SK-N-SH (cell line): ENCODE measurements around the gene CEACAM20. TPM values are rescaled to one million over a fixed set of nuclear protein-coding genes. Genes with fewer than 3 reads are reported as not detected.

Experiments
- CTCF ChIA-PET: fragments of 300-600, 350-600 bp; formaldehyde crosslinking; extraction: SDS; loops from one replicate; lab custom pipeline; 2021; lab: Yijun Ruan, JAX
- POLR2A ChIA-PET: fragments of 350-600 bp; sonication (Branson Sonifier 250); formaldehyde crosslinking; extraction: SDS; loops from one replicate; lab custom pipeline; 2020; ENCODE audit warnings: antibody characterized with exemption, inconsistent platforms; lab: Yijun Ruan, JAX
- DNase-seq: peaks from one replicate; pipeline ENCODE4 v3.0.0; 2012
- H2AFZ ChIP-seq: fragments of 200-600 bp; sonication (generic); 2 replicates; pipeline ENCODE4 v1.8.1; 2016; ENCODE audit warnings: antibody characterized with exemption, mild to moderate bottlenecking, low read depth
- H3F3A ChIP-seq: fragments of 200-600 bp; sonication (generic); replicated peaks from 2 replicates; pipeline ENCODE3; 2016; ENCODE audit warnings: antibody characterized with exemption, mild to moderate bottlenecking; ENCODE audit not compliant: insufficient read depth
- H3K27ac ChIP-seq, 2 experiments: fragments of 200-500 bp in 1 of 2; fragments of 200-600 bp in 1 of 2; sonication (Bioruptor generic) in 1 of 2; sonication (generic), shearing (Covaris generic) in 1 of 2; 2 replicates each; pipeline versions ENCODE4 v1.5.1 to v1.6.1; 2014 to 2016; ENCODE audit warnings: low read depth in 2 of 2, inconsistent platforms in 1 of 2, low read length in 1 of 2, mild to moderate bottlenecking in 1 of 2, mixed read lengths in 1 of 2
- H3K27me3 ChIP-seq: fragments of 200-600 bp; sonication (generic), shearing (Covaris generic); 2 replicates; pipeline ENCODE4 v1.6.1; 2016; ENCODE audit warnings: mixed run types; ENCODE audit not compliant: insufficient read depth
- H3K36me3 ChIP-seq, 2 experiments: fragments of 200-500 bp in 1 of 2; fragments of 200-600 bp in 1 of 2; sonication (Bioruptor generic) in 1 of 2; sonication (generic) in 1 of 2; replicated peaks in 1 of 2; 2 replicates each; pipeline versions ENCODE3 to v1.5.1; 2014 to 2016; ENCODE audit warnings: low read length in 1 of 2, mild to moderate bottlenecking in 1 of 2; ENCODE audit not compliant: insufficient read depth in 2 of 2, control insufficient read depth in 1 of 2
- H3K4me1 ChIP-seq, 2 experiments: fragments of 200-500 bp in 1 of 2; fragments of 200-600 bp in 1 of 2; sonication (Bioruptor generic) in 1 of 2; sonication (generic), shearing (Covaris generic) in 1 of 2; 2 replicates each; pipeline versions ENCODE4 v1.5.1 to v1.6.1; 2014 to 2016; ENCODE audit warnings: low read depth in 1 of 2, low read length in 1 of 2, mixed run types in 1 of 2; ENCODE audit not compliant: insufficient read depth in 2 of 2, control insufficient read depth in 1 of 2
- H3K4me2 ChIP-seq: fragments of 200-600 bp; sonication (generic), shearing (Covaris generic); 2 replicates; pipeline ENCODE4 v1.6.1; 2017; ENCODE audit warnings: mixed run types
- H3K4me3 ChIP-seq, 2 experiments: fragments of 200-500 bp in 1 of 2; fragments of 200-600 bp in 1 of 2; sonication (Bioruptor generic) in 1 of 2; sonication (generic), shearing (Covaris generic) in 1 of 2; 2 replicates each; pipeline versions ENCODE4 v1.5.1 to v1.8.1; 2014 to 2016; ENCODE audit warnings: low read depth in 2 of 2, inconsistent platforms in 1 of 2, low read length in 1 of 2, mild to moderate bottlenecking in 1 of 2, mixed read lengths in 1 of 2, moderate library complexity in 1 of 2
- H3K79me2 ChIP-seq: fragments of 200-600 bp; sonication (generic); 2 replicates; pipeline ENCODE4 v1.8.1; 2017; ENCODE audit warnings: mild to moderate bottlenecking; ENCODE audit not compliant: insufficient read depth
- H3K9ac ChIP-seq: fragments of 200-600 bp; sonication (generic); 2 replicates; pipeline ENCODE4 v1.6.1; 2017; ENCODE audit warnings: mixed run types
- H3K9me2 ChIP-seq: fragments of 200-600 bp; sonication (generic); 2 replicates; pipeline ENCODE4 v1.6.1; 2017; ENCODE audit warnings: mixed run types
- H3K9me3 ChIP-seq: fragments of 200-600 bp; sonication (generic); 2 replicates; pipeline ENCODE4 v1.6.1; 2017; ENCODE audit warnings: mixed run types, mild to moderate bottlenecking, moderate library complexity
- H4K20me1 ChIP-seq: fragments of 200-600 bp; sonication (generic); 2 replicates; pipeline ENCODE4 v1.6.1; 2017; ENCODE audit warnings: mild to moderate bottlenecking, mixed run types; ENCODE audit not compliant: insufficient read depth
- EZH2phosphoT487 ChIP-seq: fragments of 200-600 bp; sonication (generic); IDR thresholded peaks from 2 replicates; pipeline ENCODE4 v1.6.1; 2017; ENCODE audit warnings: low read depth, mixed run types, mild to moderate bottlenecking, antibody characterized with exemption, moderate library complexity, borderline replicate concordance
- FOSL2 ChIP-seq: IDR thresholded peaks from 2 replicates; pipeline ENCODE4 v1.4.0; 2012; ENCODE audit warnings: low read depth, mild to moderate bottlenecking, moderate library complexity, borderline replicate concordance
- FOXJ3 ChIP-seq: sonication (generic); formaldehyde crosslinking; IDR thresholded peaks from 2 replicates; pipeline ENCODE4 v1.5.1; 2020; ENCODE audit warnings: mild to moderate bottlenecking, missing genetic modification reagents
- GATA2 ChIP-seq: sonication (generic); formaldehyde crosslinking; IDR thresholded peaks from 2 replicates; pipeline ENCODE4 v1.5.0; 2020; ENCODE audit warnings: mild to moderate bottlenecking, missing genetic modification reagents
- IRF3 ChIP-seq: fragments of 150-350 bp; IDR thresholded peaks from 2 replicates; pipeline ENCODE4 v1.6.1; 2016; ENCODE audit warnings: mild to moderate bottlenecking, low read depth, low read length
- JUND ChIP-seq: IDR thresholded peaks from 2 replicates; pipeline ENCODE4 v1.4.0; 2012
- MAX ChIP-seq: IDR thresholded peaks from 2 replicates; pipeline ENCODE4 v1.4.0; 2012; ENCODE audit warnings: low read depth
- MEF2A ChIP-seq: IDR thresholded peaks from 2 replicates; pipeline ENCODE4 v1.4.0; 2012; ENCODE audit warnings: low read depth, borderline replicate concordance
- MXI1 ChIP-seq: IDR thresholded peaks from 2 replicates; pipeline ENCODE4 v1.6.1; 2012; ENCODE audit warnings: mild to moderate bottlenecking, low read depth, low read length, improper control_type of control experiment
- NFIC ChIP-seq: IDR thresholded peaks from 2 replicates; pipeline ENCODE4 v1.4.0; 2012; ENCODE audit warnings: borderline replicate concordance
- PBX3 ChIP-seq: IDR thresholded peaks from 2 replicates; pipeline ENCODE4; 2012
- RFX5 ChIP-seq: IDR thresholded peaks from 2 replicates; pipeline ENCODE4 v1.6.1; 2012; ENCODE audit warnings: mild to moderate bottlenecking, improper control_type of control experiment, low read length
- RXRA ChIP-seq: IDR thresholded peaks from 2 replicates; pipeline ENCODE4 v1.4.0; 2012; ENCODE audit warnings: low read depth, mild to moderate bottlenecking, borderline replicate concordance
- SIN3A ChIP-seq: IDR thresholded peaks from 2 replicates; pipeline ENCODE4 v1.6.1; 2012; ENCODE audit warnings: low read depth, mild to moderate bottlenecking, low read length, moderate library complexity, borderline replicate concordance
- SMC3 ChIP-seq: IDR thresholded peaks from 2 replicates; pipeline ENCODE4 v1.6.1; 2012; ENCODE audit warnings: low read depth, low read length, improper control_type of control experiment
- TAF1 ChIP-seq: IDR thresholded peaks from 2 replicates; pipeline ENCODE4 v1.6.1; 2012; ENCODE audit warnings: low read depth, mild to moderate bottlenecking, low read length, moderate library complexity, borderline replicate concordance
- TEAD4 ChIP-seq: IDR thresholded peaks from 2 replicates; pipeline ENCODE4 v1.4.0; 2012; ENCODE audit warnings: mild to moderate bottlenecking, borderline replicate concordance; ENCODE audit not compliant: insufficient read depth
- YY1 ChIP-seq: IDR thresholded peaks from 2 replicates; pipeline ENCODE4 v1.4.0; 2012; ENCODE audit warnings: low read depth, mild to moderate bottlenecking
- ZBTB33 ChIP-seq: IDR thresholded peaks from 2 replicates; pipeline ENCODE4 v1.4.0; 2012; ENCODE audit warnings: low read depth, borderline replicate concordance
- WGBS: methylation state at CpG from one replicate; pipeline ENCODE4 v1.1.6; 2017; ENCODE audit warnings: low lambda C conversion rate; 5-methylcytosine and 5-hydroxymethylcytosine counted together
- polyA plus RNA-seq, 3 experiments: library from polyadenylated mRNA; depleted of rRNA; stranded (reverse); fragments of >200 nt; gene quantifications; 2 replicates each; pipeline ENCODE4 v1.2.3, GENCODE V29; 2012

CEACAM20 gene
- polyA plus RNA-seq, 1 of the 3 experiments (the other 2 are of a cell fraction): not detected

GRCh38 chr19:44554641-44555246, 25.3 kb upstream of the CEACAM20 start:
- Histone ChIP-seq H3K79me2 (no peaks in the 10 kb centered on the region), H3K36me3 (no peaks in the 10 kb centered on the region), H3K27ac (no peak overlapping the region), H3K9me2 (no peaks in the 10 kb centered on the region), H3K4me3 (no peak overlapping the region), H3K9ac (no peak overlapping the region), H3K4me2 (no peak overlapping the region), H3K4me1 (no peaks in the 10 kb centered on the region), H3F3A (peaks cover 8% of the 10 kb centered on the region), H4K20me1 (no peaks in the 10 kb centered on the region), H2AFZ (no peak overlapping the region), H3K9me3 (no peaks in the 10 kb centered on the region), H3K27me3 (peaks cover 7% of the 10 kb centered on the region; the same call in 1 of the 2 replicates)
- WGBS: 12% methylated on average over 2 of the region's 2 CpGs
- no peak for TF ChIP-seq MXI1
- no peak for TF ChIP-seq EZH2phosphoT487
- no peak for TF ChIP-seq FOXJ3 (CRISPR knock-in tag)
- TF ChIP-seq TAF1: no peak
- no peak for TF ChIP-seq RXRA
- TF ChIP-seq MEF2A: no peak
- TF ChIP-seq IRF3: no peak
- no peak for TF ChIP-seq SMC3
- no peak for TF ChIP-seq SIN3A
- no peak for TF ChIP-seq PBX3
- no peak for TF ChIP-seq YY1
- TF ChIP-seq JUND: no peak
- no peak for TF ChIP-seq ZBTB33
- no peak for TF ChIP-seq NFIC
- no peak for TF ChIP-seq MAX
- no peak for TF ChIP-seq FOSL2
- no peak for TF ChIP-seq RFX5
- no peak for TF ChIP-seq TEAD4
- no peak for TF ChIP-seq GATA2
- ChIA-PET POLR2A (no interaction called here), CTCF (interaction anchor here (2.6 kb wide), 1 partner anchor 16 kb away, joined by 14 read pairs; no protein-coding TSS in a partner anchor)
- DNase-seq: no peak
